NCI-H1417 treated with DMSO at 0.1 percent for 48 hours (cell line): ENCODE measurements around the gene KRT38.
"Not testable (repeated sequence)": the region's sequence is repeated elsewhere in the genome, so short reads cannot be mapped to it uniquely, and the experiment has no call there.

Experiments
- DNase-seq: peaks from one replicate; lab custom pipeline; 2025; lab: John Stamatoyannopoulos, UW

Gene KRT38

GRCh38 chr17:41462705-41463104 lies 21.9 kb upstream of the KRT38 start:
- DNase-seq: no peak

GRCh38 chr17:41457676-41458075 lies 16.9 kb upstream of the KRT38 start:
- no peak for DNase-seq

- DNase-seq: no peak
Measured at GRCh38 chr17:41456204-41456603, 15.4 kb upstream of the KRT38 start.

- no peak for DNase-seq
Measured at GRCh38 chr17:41455236-41455635, 14.5 kb upstream of the KRT38 start.

- DNase-seq: no peak
Measured at GRCh38 chr17:41453066-41453465, 12.3 kb upstream of the KRT38 start.

- DNase-seq: no peak
Measured at GRCh38 chr17:41452281-41452680, 11.5 kb upstream of the KRT38 start.

GRCh38 chr17:41451154-41451728 lies 10.5 kb upstream of the KRT38 start:
- DNase-seq: no peak

- DNase-seq: no peak
Measured at GRCh38 chr17:41449008-41449407, 8.2 kb upstream of the KRT38 start.

- no peak for DNase-seq
Measured at GRCh38 chr17:41448506-41448905, 7.7 kb upstream of the KRT38 start.

GRCh38 chr17:41446806-41447205 lies 6.0 kb upstream of the KRT38 start:
- no peak for DNase-seq

GRCh38 chr17:41444640-41445039 lies 3.9 kb upstream of the KRT38 start:
- no peak for DNase-seq

GRCh38 chr17:41444186-41444585 lies 3.4 kb upstream of the KRT38 start:
- DNase-seq: no peak

GRCh38 chr17:41442739-41443138 lies 2.0 kb upstream of the KRT38 start:
- DNase-seq: no peak

- DNase-seq: no peak
Measured at GRCh38 chr17:41439375-41439774, 1.4 kb downstream of the KRT38 start.

GRCh38 chr17:41437769-41438168 lies 3.0 kb downstream of the KRT38 start:
- DNase-seq: no peak

- DNase-seq: no peak
Measured at GRCh38 chr17:41437254-41437653, 3.5 kb downstream of the KRT38 start.

GRCh38 chr17:41434415-41434814 lies 6.4 kb downstream of the KRT38 start:
- no peak for DNase-seq

- no peak for DNase-seq
Measured at GRCh38 chr17:41434005-41434404, 6.8 kb downstream of the KRT38 start.

GRCh38 chr17:41433586-41433985 lies 7.2 kb downstream of the KRT38 start:
- no peak for DNase-seq

- not testable (repeated sequence) for DNase-seq
Measured at GRCh38 chr17:41430376-41430775, 10.4 kb downstream of the KRT38 start.

GRCh38 chr17:41429667-41430066 lies 11.1 kb downstream of the KRT38 start:
- no peak for DNase-seq

- no peak for DNase-seq
Measured at GRCh38 chr17:41428591-41429291, 12.0 kb downstream of the KRT38 start.

GRCh38 chr17:41424111-41424635 lies 16.6 kb downstream of the KRT38 start, which contains the start of gene KRT37:
TSS of gene KRT37 (minus strand) at chr17:41424585. CDS start at chr17:41424523, 62 bp downstream.
- DNase-seq: no peak

- DNase-seq: not testable (repeated sequence)
Measured at GRCh38 chr17:41422586-41422985, 18.2 kb downstream of the KRT38 start.
